Calu3 (cell line): ENCODE data around the gene C4BPA. TPM values are rescaled to one million over a fixed set of nuclear protein-coding genes. Genes with fewer than 3 reads are reported as not detected.

Experiments used
- BruUV-seq: library from RNA; stranded (reverse); fragments of 400-500 nt; replicated peaks from 2 replicates; lab custom pipeline; 2021; lab: Mats Ljungman, UMichigan
- CTCF ChIA-PET: fragments of 300-600 bp; sonication (Branson Sonifier 250); formaldehyde crosslinking; loops from one replicate; lab custom pipeline; 2022; ENCODE audit warnings: antibody characterized with exemption; lab: Charles Lee
- DNase-seq: peaks from one replicate; pipeline ENCODE4 v3.0.0; 2022
- H3K27ac Mint-ChIP-seq: one replicate; pipeline ENCODE4 v1.8.0; 2022; ENCODE audit warnings: mixed read lengths; ENCODE audit not compliant: unreplicated experiment
- H3K27me3 Mint-ChIP-seq: one replicate; pipeline ENCODE4 v1.8.0; 2022; ENCODE audit warnings: mixed read lengths; ENCODE audit not compliant: unreplicated experiment
- H3K36me3 Mint-ChIP-seq: one replicate; pipeline ENCODE4 v1.8.0; 2022; ENCODE audit warnings: mild to moderate bottlenecking, moderate library complexity, mixed read lengths; ENCODE audit not compliant: insufficient read depth, unreplicated experiment
- H3K4me1 Mint-ChIP-seq: one replicate; pipeline ENCODE4 v1.8.0; 2022; ENCODE audit warnings: mild to moderate bottlenecking, low read depth, mixed read lengths; ENCODE audit not compliant: unreplicated experiment
- H3K4me3 Mint-ChIP-seq: one replicate; pipeline ENCODE4 v1.8.0; 2022; ENCODE audit warnings: mild to moderate bottlenecking, low read depth, moderate library complexity, mixed read lengths; ENCODE audit not compliant: unreplicated experiment
- H3K9me3 Mint-ChIP-seq: one replicate; pipeline ENCODE4 v1.8.0; 2022; ENCODE audit warnings: low read depth, mixed read lengths; ENCODE audit not compliant: unreplicated experiment
- intact Hi-C: fragments of 100-400 bp; cut with micrococcal nuclease; formaldehyde crosslinking; loops from one replicate; pipeline ENCODE4 v1.10.0; 2022; ENCODE audit not compliant: unreplicated experiment
- total RNA-seq: library from RNA; stranded (reverse); gene quantifications from 2 replicates; pipeline ENCODE4 v1.2.3, GENCODE V29; 2022
- TF ChIP-seq, protein P1 (sequence below): fragments of 200-600 bp; IDR thresholded peaks from one replicate; pipeline ENCODE4 v1.8.0; 2022; ENCODE audit warnings: antibody characterized with exemption; ENCODE audit not compliant: unreplicated experiment

C4BPA gene
- total RNA-seq, 1 experiment from 2014 or later: 1.0 TPM

DNA sequence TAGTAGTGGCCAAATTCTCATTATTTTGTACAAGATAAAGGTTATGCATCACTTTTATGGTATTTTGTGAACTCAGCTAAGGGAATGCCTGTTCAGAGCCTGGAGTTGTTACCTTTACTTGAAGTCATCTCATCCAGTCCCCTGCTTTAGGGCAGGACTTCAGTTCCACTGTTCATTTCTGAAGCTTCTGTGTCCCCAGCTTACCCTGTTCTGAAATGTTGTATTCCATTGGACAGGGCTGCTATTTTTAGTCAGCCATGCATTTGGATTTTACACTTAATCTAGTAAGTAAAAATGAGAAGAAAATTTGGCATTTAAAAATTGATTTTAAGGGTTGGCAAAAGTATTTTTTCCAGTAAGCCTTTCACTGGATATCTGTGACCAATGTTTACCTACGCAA, 27.0 kb upstream of the C4BPA start:
- H3K27ac Mint-ChIP-seq: no peak overlapping the region
- CTCF ChIA-PET: interaction anchor here (0.6 kb wide), 1 partner anchor 444 kb away, joined by 6 read pairs; no protein-coding TSS in a partner anchor
- intact Hi-C loops: loop anchor here (1.0 to 10.0 kb wide), 6 partner anchors 26 to 445 kb away; partner anchors contain the start of gene YOD1

DNA sequence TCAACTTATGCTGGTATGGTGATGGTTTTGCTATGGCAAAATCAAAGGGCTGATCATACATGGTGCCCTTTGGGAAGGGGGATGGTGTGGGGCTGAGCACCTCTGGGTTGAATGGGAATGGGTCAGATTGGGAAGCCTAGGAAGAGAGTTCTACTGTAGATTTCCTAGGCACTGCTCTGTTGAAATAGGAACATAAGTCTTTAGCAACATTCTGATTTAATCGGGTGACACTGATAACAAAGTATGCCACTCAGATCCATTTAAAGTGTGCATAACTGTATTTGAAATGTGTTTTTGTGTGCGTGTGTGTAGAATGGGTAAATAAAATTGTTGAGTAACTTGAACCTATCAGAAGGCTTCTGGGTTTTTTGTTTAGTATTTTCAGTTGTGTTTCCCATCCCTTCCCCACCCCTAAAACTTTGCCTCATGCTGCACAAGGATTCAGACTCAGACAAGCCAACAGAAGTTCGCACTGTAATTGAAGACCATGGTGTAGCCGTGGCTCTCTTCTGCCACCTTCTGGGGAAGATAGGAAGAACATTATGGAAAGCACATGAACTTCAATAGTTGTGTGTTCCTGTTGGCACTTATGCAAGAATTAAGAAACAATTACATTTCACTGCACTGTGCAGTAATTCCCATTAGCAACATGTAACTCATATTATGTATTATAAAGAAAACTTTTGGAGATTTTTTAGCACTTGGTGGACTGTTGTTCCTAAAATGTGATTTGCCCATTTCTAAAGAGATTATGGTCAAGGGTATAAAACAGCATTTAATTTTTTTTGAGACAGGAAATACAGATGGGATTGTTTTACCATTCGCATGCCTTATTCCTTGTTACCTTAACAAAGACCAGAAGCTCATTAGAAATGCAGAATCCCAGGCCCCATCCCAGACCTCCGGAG, 26.3 kb upstream of the C4BPA start:
- TF ChIP-seq, protein P1, sequence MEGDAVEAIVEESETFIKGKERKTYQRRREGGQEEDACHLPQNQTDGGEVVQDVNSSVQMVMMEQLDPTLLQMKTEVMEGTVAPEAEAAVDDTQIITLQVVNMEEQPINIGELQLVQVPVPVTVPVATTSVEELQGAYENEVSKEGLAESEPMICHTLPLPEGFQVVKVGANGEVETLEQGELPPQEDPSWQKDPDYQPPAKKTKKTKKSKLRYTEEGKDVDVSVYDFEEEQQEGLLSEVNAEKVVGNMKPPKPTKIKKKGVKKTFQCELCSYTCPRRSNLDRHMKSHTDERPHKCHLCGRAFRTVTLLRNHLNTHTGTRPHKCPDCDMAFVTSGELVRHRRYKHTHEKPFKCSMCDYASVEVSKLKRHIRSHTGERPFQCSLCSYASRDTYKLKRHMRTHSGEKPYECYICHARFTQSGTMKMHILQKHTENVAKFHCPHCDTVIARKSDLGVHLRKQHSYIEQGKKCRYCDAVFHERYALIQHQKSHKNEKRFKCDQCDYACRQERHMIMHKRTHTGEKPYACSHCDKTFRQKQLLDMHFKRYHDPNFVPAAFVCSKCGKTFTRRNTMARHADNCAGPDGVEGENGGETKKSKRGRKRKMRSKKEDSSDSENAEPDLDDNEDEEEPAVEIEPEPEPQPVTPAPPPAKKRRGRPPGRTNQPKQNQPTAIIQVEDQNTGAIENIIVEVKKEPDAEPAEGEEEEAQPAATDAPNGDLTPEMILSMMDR: peak; percentile 73
- intact Hi-C loops: loop anchor here (1.0 to 10.0 kb wide), 6 partner anchors 27 to 445 kb away; partner anchors contain the start of gene YOD1
- peaks cover 6% of the 10 kb centered on the region for H3K36me3 Mint-ChIP-seq
- no peaks in the 10 kb centered on the region for H3K9me3 Mint-ChIP-seq
- H3K4me3 Mint-ChIP-seq: no peak overlapping the region
- no TSS peak for BruUV-seq
- no peaks in the 10 kb centered on the region for H3K27me3 Mint-ChIP-seq
- peak; percentile 83 for DNase-seq
- CTCF ChIA-PET: interaction anchor here (1.2 kb wide), 1 partner anchor 56 kb away, joined by 3 read pairs; no protein-coding TSS in a partner anchor
- H3K4me1 Mint-ChIP-seq: peaks cover 9% of the 10 kb centered on the region
- H3K27ac Mint-ChIP-seq: no peak overlapping the region

More for the DNA sequence above, 27.0 kb upstream of the C4BPA start:
- TF ChIP-seq, protein P1: no peak
- peaks cover 9% of the 10 kb centered on the region for H3K4me1 Mint-ChIP-seq
- no peak overlapping the region for H3K4me3 Mint-ChIP-seq
- BruUV-seq: no TSS peak
- DNase-seq: no peak
- no peaks in the 10 kb centered on the region for H3K27me3 Mint-ChIP-seq
- no peaks in the 10 kb centered on the region for H3K9me3 Mint-ChIP-seq
- peaks cover 10% of the 10 kb centered on the region for H3K36me3 Mint-ChIP-seq

DNA sequence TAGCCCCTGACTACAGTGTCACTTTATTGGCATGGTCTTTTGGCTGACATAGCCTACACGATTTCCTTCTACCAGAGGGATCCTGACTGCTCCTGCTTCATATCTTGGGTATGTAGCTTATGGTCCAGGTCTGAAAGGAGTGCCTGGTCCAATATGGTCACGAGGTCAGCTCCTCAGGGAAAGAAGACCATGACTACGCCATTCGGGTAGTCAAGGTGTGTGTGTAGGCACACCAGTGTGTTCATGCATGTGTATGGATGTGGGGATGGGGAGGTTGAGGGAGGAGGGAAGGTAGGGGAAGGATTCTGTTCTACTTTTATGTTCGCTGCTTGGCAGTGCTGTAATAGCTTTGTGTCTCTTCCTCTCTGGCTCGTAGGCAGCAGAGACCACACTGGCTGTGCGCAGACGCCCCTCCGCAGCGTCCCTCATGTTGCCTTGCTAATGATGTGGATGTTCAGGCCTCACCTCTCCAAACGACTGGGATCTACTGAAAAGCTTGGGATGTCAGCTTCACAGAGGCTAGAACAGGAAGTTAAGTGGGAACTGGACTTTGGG, 25.4 kb upstream of the C4BPA start:
- BruUV-seq: no TSS peak
- intact Hi-C loops: loop anchor here (5.0 to 10.0 kb wide), 3 partner anchors 274 to 446 kb away; no protein-coding TSS in a partner anchor
- H3K4me3 Mint-ChIP-seq: no peak overlapping the region
- peaks cover 9% of the 10 kb centered on the region for H3K4me1 Mint-ChIP-seq
- H3K27ac Mint-ChIP-seq: no peak overlapping the region
- no peaks in the 10 kb centered on the region for H3K36me3 Mint-ChIP-seq
- no peaks in the 10 kb centered on the region for H3K9me3 Mint-ChIP-seq
- CTCF ChIA-PET: interaction anchor here (1.2 kb wide), 1 partner anchor 57 kb away, joined by 3 read pairs; no protein-coding TSS in a partner anchor
- no peaks in the 10 kb centered on the region for H3K27me3 Mint-ChIP-seq
- DNase-seq: no peak
- TF ChIP-seq, protein P1: no peak

DNA sequence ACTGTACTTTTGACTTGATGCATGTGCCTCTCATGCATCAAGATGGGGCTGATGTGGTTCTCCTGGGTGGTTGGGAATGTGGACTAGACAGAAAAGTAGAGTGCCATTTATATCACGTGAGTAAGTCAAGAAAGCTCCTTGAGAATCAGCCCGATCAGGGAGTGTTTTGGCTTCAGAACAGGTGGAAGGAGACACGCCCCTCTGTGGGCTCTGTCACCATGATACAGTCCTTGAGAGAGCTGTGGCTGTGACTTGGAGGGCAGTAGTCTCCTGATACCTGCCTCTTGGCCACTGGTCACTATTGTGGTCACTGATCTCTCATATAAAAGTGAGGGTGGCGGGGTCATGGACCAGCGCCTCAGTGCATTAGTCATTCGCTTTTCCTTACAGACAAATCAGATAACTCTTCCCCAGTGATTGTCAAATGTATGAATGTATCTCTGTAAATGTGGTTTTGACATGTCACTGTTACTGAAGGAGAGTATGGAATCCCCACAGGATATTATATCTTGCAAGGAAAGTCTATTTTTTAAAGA, 24.3 kb upstream of the C4BPA start:
- no TSS peak for BruUV-seq
- Mint-ChIP-seq H3K9me3 (no peaks in the 10 kb centered on the region), H3K4me1 (peaks cover 14% of the 10 kb centered on the region), H3K36me3 (no peaks in the 10 kb centered on the region), H3K27ac (no peak overlapping the region), H3K4me3 (no peak overlapping the region), H3K27me3 (no peaks in the 10 kb centered on the region)
- CTCF ChIA-PET: interaction anchor here (1.1 to 1.5 kb wide), 3 partner anchors 25 to 326 kb away, joined by 3 to 4 read pairs (median 3); no protein-coding TSS in a partner anchor
- intact Hi-C loops: loop anchor here (5.0 to 10.0 kb wide), 3 partner anchors 275 to 447 kb away; no protein-coding TSS in a partner anchor
- DNase-seq: no peak
- TF ChIP-seq, protein P1: no peak
